Glutamatergic neuron (in vitro differentiated cells): ENCODE measurements around the gene ZPLD1. TPM values are rescaled to one million over a fixed set of nuclear protein-coding genes. Genes with fewer than 3 reads are reported as not detected.

Source experiments
- DNase-seq: peaks from one replicate; pipeline ENCODE4 v3.0.0; 2022
- H3K27ac Mint-ChIP-seq: one replicate; pipeline ENCODE4 v1.8.0; 2020; ENCODE audit warnings: mild to moderate bottlenecking, mixed read lengths, inconsistent platforms; ENCODE audit not compliant: unreplicated experiment
- H3K27me3 Mint-ChIP-seq: one replicate; pipeline ENCODE4 v1.8.0; 2020; ENCODE audit warnings: mild to moderate bottlenecking, moderate library complexity, mixed read lengths, inconsistent platforms; ENCODE audit not compliant: unreplicated experiment
- H3K36me3 Mint-ChIP-seq: one replicate; pipeline ENCODE4 v1.8.0; 2020; ENCODE audit warnings: mild to moderate bottlenecking, mixed read lengths, inconsistent platforms; ENCODE audit not compliant: unreplicated experiment
- H3K4me1 Mint-ChIP-seq: one replicate; pipeline ENCODE4 v1.8.0; 2020; ENCODE audit warnings: mild to moderate bottlenecking, low read depth, mixed read lengths, inconsistent platforms; ENCODE audit not compliant: unreplicated experiment
- H3K4me3 Mint-ChIP-seq: one replicate; pipeline ENCODE4 v1.8.0; 2020; ENCODE audit warnings: mild to moderate bottlenecking, mixed read lengths, inconsistent platforms; ENCODE audit not compliant: unreplicated experiment
- H3K9me3 Mint-ChIP-seq: one replicate; pipeline ENCODE4 v1.8.0; 2020; ENCODE audit warnings: mild to moderate bottlenecking, moderate library complexity, mixed read lengths, inconsistent platforms; ENCODE audit not compliant: unreplicated experiment
- CTCF ChIP-seq: fragments of 200-600 bp; sonication (generic); IDR thresholded peaks from one replicate; pipeline ENCODE4 v1.5.0; 2021; ENCODE audit not compliant: partially characterized antibody, unreplicated experiment
- total RNA-seq: library from RNA; stranded (reverse); fragmentation: NEBNext Ultra II Directional; extraction: Animal tissue kit (Norgen Biotek cat#: 25700); gene quantifications from one replicate; pipeline ENCODE4 v1.2.1, GENCODE V29; 2021; ENCODE audit not compliant: unreplicated experiment

The ZPLD1 gene
- total RNA-seq, 1 donor from 2014 or later: not detected

GRCh38 chr3:102444101-102444500 lies 9.3 kb downstream of the ZPLD1 start:
- H3K36me3 Mint-ChIP-seq: no peaks in the 10 kb centered on the region
- H3K4me3 Mint-ChIP-seq: no peak overlapping the region
- H3K27me3 Mint-ChIP-seq: no peaks in the 10 kb centered on the region
- no peak for TF ChIP-seq CTCF
- H3K27ac Mint-ChIP-seq: no peak overlapping the region
- DNase-seq: no peak
- peaks cover 1% of the 10 kb centered on the region for H3K9me3 Mint-ChIP-seq
- peaks cover 9% of the 10 kb centered on the region for H3K4me1 Mint-ChIP-seq

DNA sequence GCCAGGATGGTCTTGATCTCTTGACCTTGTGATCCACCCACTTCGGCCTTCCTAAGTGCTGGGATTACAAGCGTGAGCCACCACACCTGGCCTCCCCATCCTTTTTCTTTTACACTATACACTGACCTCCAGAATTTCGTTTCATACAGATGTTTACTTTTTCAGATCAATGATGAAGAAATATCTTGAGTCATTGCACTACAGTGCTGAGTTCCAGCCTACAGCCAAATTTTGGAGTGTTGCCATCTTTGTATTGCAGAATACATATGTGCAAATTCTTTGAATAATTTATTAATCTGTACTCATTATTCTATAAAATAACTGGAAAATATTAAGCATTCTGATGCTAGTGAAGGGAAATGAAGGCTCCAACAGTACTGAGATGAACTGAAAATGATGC lies 12.5 kb downstream of the ZPLD1 start:
- Mint-ChIP-seq H3K27ac (no peak overlapping the region), H3K4me1 (peaks cover 9% of the 10 kb centered on the region), H3K27me3 (no peaks in the 10 kb centered on the region), H3K4me3 (no peak overlapping the region), H3K36me3 (no peaks in the 10 kb centered on the region), H3K9me3 (peaks cover 1% of the 10 kb centered on the region)
- TF ChIP-seq CTCF: no peak
- no peak for DNase-seq

DNA sequence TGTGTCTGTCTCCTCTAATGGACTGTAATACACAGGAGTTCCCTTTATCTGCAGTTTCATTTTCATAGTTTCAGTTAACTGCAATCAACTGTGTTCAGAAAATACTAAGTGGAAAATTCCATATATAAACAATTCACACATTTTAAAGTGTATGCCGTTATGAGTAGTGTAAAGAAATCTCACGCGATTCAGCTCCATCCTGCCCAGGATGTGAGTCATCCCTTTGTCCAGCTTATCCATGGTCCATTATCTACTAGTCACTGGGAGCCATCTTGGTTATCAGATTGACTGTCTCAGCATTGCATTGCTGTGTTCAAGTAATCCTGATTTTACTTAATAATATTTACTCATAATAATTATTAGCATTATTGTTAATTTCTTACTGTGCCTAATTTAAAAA lies 14.5 kb downstream of the ZPLD1 start:
- no peak for TF ChIP-seq CTCF
- Mint-ChIP-seq H3K27ac (no peak overlapping the region), H3K4me1 (peaks cover 6% of the 10 kb centered on the region), H3K9me3 (no peaks in the 10 kb centered on the region), H3K4me3 (no peak overlapping the region), H3K27me3 (no peaks in the 10 kb centered on the region), H3K36me3 (no peaks in the 10 kb centered on the region)
- no peak for DNase-seq

GRCh38 chr3:102449930-102450329 lies 15.1 kb downstream of the ZPLD1 start:
- Mint-ChIP-seq H3K9me3 (no peaks in the 10 kb centered on the region), H3K4me3 (no peak overlapping the region), H3K4me1 (peaks cover 4% of the 10 kb centered on the region), H3K27ac (no peak overlapping the region), H3K36me3 (no peaks in the 10 kb centered on the region), H3K27me3 (no peaks in the 10 kb centered on the region)
- DNase-seq: no peak
- no peak for TF ChIP-seq CTCF

GRCh38 chr3:102450976-102451375 lies 16.2 kb downstream of the ZPLD1 start:
- H3K27ac Mint-ChIP-seq: no peak overlapping the region
- DNase-seq: no peak
- H3K27me3 Mint-ChIP-seq: no peaks in the 10 kb centered on the region
- no peaks in the 10 kb centered on the region for H3K4me1 Mint-ChIP-seq
- no peaks in the 10 kb centered on the region for H3K36me3 Mint-ChIP-seq
- H3K9me3 Mint-ChIP-seq: no peaks in the 10 kb centered on the region
- TF ChIP-seq CTCF: no peak
- H3K4me3 Mint-ChIP-seq: no peak overlapping the region
